Heart right ventricle (tissue), 16 donors: Measurements from ENCODE around the gene DHX35. TPM values are rescaled to one million over a fixed set of nuclear protein-coding genes. Genes with fewer than 3 reads are reported as not detected.
A peak's percentile ranks its signal among the peaks of the same experiment; 100 is the strongest.

Experiments used
- ATAC-seq, 8 donors: fragments of 200-7000 bp; cut with Tn5 transposase; one replicate each; pipeline ENCODE4 v1.9.1; 2020; ENCODE audit warnings: mild to moderate bottlenecking in 8 of 8, moderate library complexity in 8 of 8, moderate number of reproducible peaks in 1 of 8
- DNase-seq, 2 donors: peaks; one replicate each; pipeline ENCODE4 v3.0.0-alpha.2; 2020
- H3K27ac ChIP-seq, 10 donors: fragments of 200-600 bp; sonication (generic) in 2 of 10; one replicate each; pipeline versions ENCODE4 v1.5.0 to v1.8.0; 2020 to 2022; ENCODE audit warnings: mild to moderate bottlenecking in 3 of 10
- H3K27me3 ChIP-seq, 7 donors: fragments of 200-600 bp; one replicate each; pipeline ENCODE4 v1.8.0; 2021 to 2022; ENCODE audit warnings: mild to moderate bottlenecking in 2 of 7
- H3K36me3 ChIP-seq, 9 donors: fragments of 200-600 bp; sonication (generic) in 1 of 9; one replicate each; pipeline versions ENCODE4 v1.5.0 to v1.8.0; 2020 to 2022; ENCODE audit warnings: mild to moderate bottlenecking in 2 of 9
- H3K4me1 ChIP-seq, 9 donors: fragments of 200-600 bp; sonication (generic) in 1 of 9; one replicate each; pipeline versions ENCODE4 v1.5.0 to v1.8.0; 2020 to 2022; ENCODE audit warnings: mild to moderate bottlenecking in 4 of 9
- H3K4me3 ChIP-seq, 10 donors: fragments of 200-600 bp; sonication (generic) in 2 of 10; one replicate each; pipeline versions ENCODE4 v1.5.0 to v1.8.0; 2020 to 2022; ENCODE audit warnings: mild to moderate bottlenecking in 7 of 10, moderate library complexity in 2 of 10
- H3K9me3 ChIP-seq, 11 donors: fragments of 200-600 bp in 10 of 11; sonication (generic) in 2 of 11; one replicate each; pipeline versions ENCODE4 v1.5.0 to v1.8.0; 2013 to 2022; ENCODE audit warnings: mild to moderate bottlenecking in 2 of 11, control low read depth in 1 of 11, moderate library complexity in 1 of 11
- WGBS, 2 donors: extraction: QIAGEN DNeasy Blood & Tissue Kit; methylation state at CpG; one replicate each; pipeline ENCODE4 v1.1.7; 2013; ENCODE audit warnings: inconsistent platforms in 1 of 2; 5-methylcytosine and 5-hydroxymethylcytosine counted together
- intact Hi-C, 10 donors: fragments of 100-400 bp; cut with DNase I; formaldehyde crosslinking; loops; one replicate each; pipeline versions ENCODE4 v1.11.1 to v1.14.2; 2022
- polyA plus RNA-seq, 2 donors: library from polyadenylated mRNA; stranded (reverse); fragments of 200-250 nt; gene quantifications; one replicate each; pipeline ENCODE4 v1.2.3, GENCODE V29; 2013
- total RNA-seq, 10 donors: library from RNA; stranded (reverse); fragmentation: NEBNext Ultra II Directional in 3 of 10; extraction: Animal tissue kit (Norgen Biotek cat#: 25700) in 3 of 10; gene quantifications; one replicate each; pipeline versions ENCODE4 v1.2.1 to v1.2.4, GENCODE V29; 2021 to 2023
- TF ChIP-seq, protein P1 (sequence below), 9 donors: fragments of 200-600 bp; sonication (generic) in 2 of 9; IDR thresholded peaks; one replicate each; pipeline versions ENCODE4 v1.5.0 to v1.8.0; 2021 to 2022; ENCODE audit warnings: antibody characterized with exemption in 9 of 9, mild to moderate bottlenecking in 5 of 9, moderate library complexity in 1 of 9
- donor health status: Arrhythmogenic right ventricular cardiomyopathy.
- donor health status: ischemic (EF 13 %, LVEDD 7.1; RV severe dilation, severe dysfunction).
- donor health status: healthy with polysubstance abuse.
- donor health status: DM: no; HTN: yes; CAD: no.
- donor health status: DM: no; HTN: no; CAD: no.
- donor health status: ischemic (EF 25% LVEDD 6.9; RV normal size, moderate dysfunction).
- donor health status: ischemic (EF 25% LVEDD 5.7; RV mildly dilated, moderate dysfunction).
- donor health status: healthy.
- donor health status: DM: yes; HTN: yes; CAD: no.
- donor health status: Ischemic cardiomyopathy.
- donor health status: ischemic (EF 35%, LVEDD 5.7; RV mildly dilated, moderate dysfunction).
- donor health status: nonischemic (EF 11% LVEDD 7.7; RV severe dilation, severe dysfunction).
- donor health status: DM: yes; HTN: yes; CAD: no.
- donor health status: PGD.
- donor health status: ischemic (EF 29% LVEDD 5.4; RV normal size, mild dysfunction).
- donor health status: nonischemic (EF 23%, LVEDD 6.1; RV moderate dilation, normal function).

DHX35 gene
- total and polyA plus RNA-seq, 12 donors = 5.1 to 14.3 (median 10.2) TPM

DNA sequence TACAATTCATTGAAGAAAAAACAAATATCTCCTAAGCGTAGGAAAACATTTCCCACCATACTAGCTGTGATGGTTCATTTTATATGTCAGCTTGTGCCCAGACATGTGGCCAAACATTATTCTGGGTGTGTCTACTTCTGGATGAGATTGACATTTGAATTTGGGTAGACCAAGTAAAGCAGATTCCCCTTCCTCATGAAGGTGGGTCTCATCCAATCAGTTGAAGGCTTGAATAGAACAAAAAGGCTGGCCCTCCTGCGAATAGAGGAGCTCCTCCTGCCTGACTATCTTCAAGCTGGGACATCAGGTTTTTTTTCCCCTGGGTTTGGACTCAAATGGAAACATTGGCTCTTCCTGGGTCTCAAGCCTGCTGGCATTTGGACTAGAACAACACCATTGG, 113.6 kb downstream of the DHX35 start:
- Histone ChIP-seq H3K27me3 (peaks cover 0 to 49% (median 23%) of the 10 kb centered on the region in 7 donors), H3K27ac (no peak overlapping the region), H3K4me1 (no peaks in the 10 kb centered on the region), H3K9me3 (no peaks in the 10 kb centered on the region), H3K36me3 (no peaks in the 10 kb centered on the region), H3K4me3 (no peak overlapping the region)
- ATAC-seq = no peak
- intact Hi-C loops = no loop called here
- TF ChIP-seq, protein P1, sequence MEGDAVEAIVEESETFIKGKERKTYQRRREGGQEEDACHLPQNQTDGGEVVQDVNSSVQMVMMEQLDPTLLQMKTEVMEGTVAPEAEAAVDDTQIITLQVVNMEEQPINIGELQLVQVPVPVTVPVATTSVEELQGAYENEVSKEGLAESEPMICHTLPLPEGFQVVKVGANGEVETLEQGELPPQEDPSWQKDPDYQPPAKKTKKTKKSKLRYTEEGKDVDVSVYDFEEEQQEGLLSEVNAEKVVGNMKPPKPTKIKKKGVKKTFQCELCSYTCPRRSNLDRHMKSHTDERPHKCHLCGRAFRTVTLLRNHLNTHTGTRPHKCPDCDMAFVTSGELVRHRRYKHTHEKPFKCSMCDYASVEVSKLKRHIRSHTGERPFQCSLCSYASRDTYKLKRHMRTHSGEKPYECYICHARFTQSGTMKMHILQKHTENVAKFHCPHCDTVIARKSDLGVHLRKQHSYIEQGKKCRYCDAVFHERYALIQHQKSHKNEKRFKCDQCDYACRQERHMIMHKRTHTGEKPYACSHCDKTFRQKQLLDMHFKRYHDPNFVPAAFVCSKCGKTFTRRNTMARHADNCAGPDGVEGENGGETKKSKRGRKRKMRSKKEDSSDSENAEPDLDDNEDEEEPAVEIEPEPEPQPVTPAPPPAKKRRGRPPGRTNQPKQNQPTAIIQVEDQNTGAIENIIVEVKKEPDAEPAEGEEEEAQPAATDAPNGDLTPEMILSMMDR (IDR thresholded peaks at IDR 0.05) = no peak
- no peak for DNase-seq
- 88 to 90% methylated on average over 2 of the region's 2 CpGs for WGBS, 2 donors

DNA sequence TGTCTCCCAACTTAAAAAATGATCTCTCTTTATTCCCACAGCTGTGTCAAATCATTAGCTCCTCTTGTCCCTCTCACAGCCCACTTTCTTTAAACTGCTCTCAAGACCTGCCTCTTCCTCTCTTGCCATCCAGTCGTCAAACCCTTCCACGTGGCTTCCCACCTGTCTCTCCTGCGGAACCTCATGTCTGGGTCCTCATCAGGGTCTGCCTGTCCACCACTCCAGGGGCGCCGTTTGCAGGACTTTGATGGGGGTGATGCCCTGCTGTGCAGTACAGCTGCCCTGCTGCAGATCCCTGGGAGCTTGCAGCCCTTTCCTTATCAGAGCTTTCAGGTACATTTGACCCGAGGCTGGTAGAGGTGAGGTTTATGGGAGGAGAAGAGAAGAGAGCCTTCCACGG, 114.8 kb downstream of the DHX35 start:
- Histone ChIP-seq H3K4me1 (no peaks in the 10 kb centered on the region), H3K4me3 (no peak overlapping the region), H3K9me3 (no peaks in the 10 kb centered on the region), H3K36me3 (no peaks in the 10 kb centered on the region), H3K27ac (no peak overlapping the region), H3K27me3 (peaks cover 0 to 48% (median 21%) of the 10 kb centered on the region in 7 donors)
- intact Hi-C loops = no loop called here
- TF ChIP-seq, protein P1 (IDR thresholded peaks at IDR 0.05) = no peak
- WGBS, 2 donors = 42% methylated on average over 7 of the region's 7 CpGs
- no peak for ATAC-seq
- DNase-seq = no peak

DNA sequence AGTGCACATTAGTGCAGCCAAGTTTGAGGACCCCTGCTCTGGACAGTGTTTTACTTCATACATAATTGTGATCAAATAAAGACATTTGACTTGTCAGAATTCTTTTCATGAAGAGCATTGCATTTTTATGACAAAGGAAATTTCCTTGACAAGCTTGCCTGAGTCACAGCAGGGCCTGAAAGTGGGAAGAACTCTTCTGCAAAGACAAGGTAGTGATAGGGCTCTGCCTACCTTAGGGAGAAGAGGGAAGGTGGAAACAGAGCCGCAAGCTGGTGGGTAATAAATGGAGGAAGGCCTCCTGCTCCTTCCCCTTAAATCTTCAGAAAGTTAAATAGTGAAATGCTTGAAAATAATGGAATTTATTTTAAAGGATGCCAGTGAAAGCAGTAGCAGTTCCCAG, 118.2 kb downstream of the DHX35 start:
- no peaks in the 10 kb centered on the region for H3K36me3 ChIP-seq
- H3K4me1 ChIP-seq = no peaks in the 10 kb centered on the region
- intact Hi-C loops = loop anchor here in 2 of 10 donors (2.0 kb wide), 2 partner anchors 26 to 30 kb away; no protein-coding TSS in a partner anchor
- H3K27me3 ChIP-seq = peaks cover 0 to 33% (median 19%) of the 10 kb centered on the region in 7 donors
- DNase-seq (no peak), ATAC-seq (no peak)
- WGBS, 2 donors = 93 to 100% methylated on average over 1 of the region's 1 CpG
- no peak overlapping the region for H3K27ac ChIP-seq
- peaks cover 0 to 4% (median 0%) of the 10 kb centered on the region in 11 donors for H3K9me3 ChIP-seq
- H3K4me3 ChIP-seq = no peak overlapping the region
- TF ChIP-seq, protein P1 (IDR thresholded peaks at IDR 0.05) = no peak

DNA sequence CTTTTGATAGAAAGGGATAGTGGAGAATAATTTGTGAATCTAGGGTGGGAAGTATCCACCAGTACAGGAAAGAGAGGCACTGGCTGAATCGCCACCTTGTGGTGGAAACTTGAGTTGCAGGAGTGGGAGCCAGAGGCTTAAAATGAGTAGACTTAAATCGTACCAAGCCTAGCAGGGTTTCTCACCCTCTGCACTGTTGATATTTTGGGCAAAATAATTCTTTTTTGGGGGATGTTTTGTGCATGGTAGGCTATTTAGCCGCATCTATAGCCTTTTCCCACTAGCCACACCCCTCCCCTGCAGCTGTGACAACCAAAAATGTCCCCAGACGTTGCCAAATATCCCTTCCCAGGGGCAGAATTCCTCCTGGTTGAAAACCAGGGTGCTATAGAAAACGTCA, 119.1 kb downstream of the DHX35 start:
- Histone ChIP-seq H3K4me3 (no peak overlapping the region), H3K36me3 (no peaks in the 10 kb centered on the region), H3K4me1 (no peaks in the 10 kb centered on the region), H3K27me3 (peaks cover 0 to 26% (median 20%) of the 10 kb centered on the region in 7 donors), H3K9me3 (peaks cover 0 to 9% (median 0%) of the 10 kb centered on the region in 11 donors), H3K27ac (no peak overlapping the region)
- TF ChIP-seq, protein P1 (IDR thresholded peaks at IDR 0.05) = peak; percentile 82 to 96 (median 92)
- 10 to 11% methylated on average over 5 of the region's 5 CpGs for WGBS, 2 donors
- intact Hi-C loops = loop anchor here in 6 of 10 donors (1.0 to 2.0 kb wide), 3 partner anchors 26 to 31 kb away; no protein-coding TSS in a partner anchor
- DNase-seq (peak; percentile 59 to 76), ATAC-seq (peak in 7 of 8 donors; percentile 52 to 80 (median 75))
